ENCODE data around the gene ITPR1. TPM values are rescaled to one million over a fixed set of nuclear protein-coding genes. Genes with fewer than 3 reads are reported as not detected.

ITPR1 gene
- total RNA-seq, 2 donors from 2014 or later = 5.9 TPM

GRCh38 chr3:4821975-4822374, 328.8 kb downstream of the ITPR1 start:
- peaks cover 58% of the 10 kb centered on the region for H3K27me3 ChIP-seq (ENCODE audit: control insufficient read depth, insufficient read depth, low read length, poor library complexity, severe bottlenecking)
- H3K9me3 Mint-ChIP-seq = peaks cover 19% of the 10 kb centered on the region

GRCh38 chr3:4822568-4822967, 329.4 kb downstream of the ITPR1 start:
- H3K27me3 Mint-ChIP-seq (ENCODE audit: insufficient read depth) = peaks cover 67% of the 10 kb centered on the region
- H3K36me3 Mint-ChIP-seq (ENCODE audit: low read depth) = peaks cover 9% of the 10 kb centered on the region
- Histone ChIP-seq H3K36me3 (ENCODE audit: control insufficient read depth, insufficient read depth, low read length) (peaks cover 4% of the 10 kb centered on the region), H3K27me3 (ENCODE audit: control insufficient read depth, insufficient read depth, low read length, poor library complexity, severe bottlenecking) (peaks cover 64% of the 10 kb centered on the region), H3K4me3 (ENCODE audit: low read length) (no peak overlapping the region), H3K4me1 (ENCODE audit: control insufficient read depth, insufficient read depth, low read length) (peaks cover 24% of the 10 kb centered on the region), H3K9ac (ENCODE audit: extremely low read depth, low read length, poor library complexity, severe bottlenecking) (no peak overlapping the region), H3K27ac (ENCODE audit: low read depth, low read length) (no peak overlapping the region), H3K9me3 (ENCODE audit: control insufficient read depth, low read length) (peaks cover 9% of the 10 kb centered on the region)
- DNase-seq = no peak
- peaks cover 13% of the 10 kb centered on the region for H3K9me3 Mint-ChIP-seq
- no peak overlapping the region for H3K27ac Mint-ChIP-seq
- TF ChIP-seq CTCF (conservative IDR thresholded peaks at IDR 0.05) = no peak
- H3K4me1 Mint-ChIP-seq = peaks cover 33% of the 10 kb centered on the region
- WGBS, 2 experiments (ENCODE audit: insufficient coverage in 1 of 2, insufficient read length in 1 of 2) = 95 to 97% methylated on average over 4 to 6 of the region's 6 CpGs
- no peak overlapping the region for H3K4me3 Mint-ChIP-seq

More at GRCh38 chr3:4821975-4822374, 328.8 kb downstream of the ITPR1 start:
- peaks cover 24% of the 10 kb centered on the region for H3K4me1 ChIP-seq (ENCODE audit: control insufficient read depth, insufficient read depth, low read length)
- H3K9ac ChIP-seq (ENCODE audit: extremely low read depth, low read length, poor library complexity, severe bottlenecking) = no peak overlapping the region
- peaks cover 15% of the 10 kb centered on the region for H3K36me3 Mint-ChIP-seq (ENCODE audit: low read depth)
- no peak overlapping the region for H3K27ac ChIP-seq (ENCODE audit: low read depth, low read length)
- 92 to 96% methylated on average over 8 to 11 of the region's 11 CpGs for WGBS, 2 experiments (ENCODE audit: insufficient coverage in 1 of 2, insufficient read length in 1 of 2)
- H3K4me3 ChIP-seq (ENCODE audit: low read length) = no peak overlapping the region
- peaks cover 5% of the 10 kb centered on the region for H3K36me3 ChIP-seq (ENCODE audit: control insufficient read depth, insufficient read depth, low read length)
- DNase-seq = no peak
- TF ChIP-seq CTCF (conservative IDR thresholded peaks at IDR 0.05) = no peak
- peaks cover 65% of the 10 kb centered on the region for H3K27me3 Mint-ChIP-seq (ENCODE audit: insufficient read depth)
- H3K9me3 ChIP-seq (ENCODE audit: control insufficient read depth, low read length) = peaks cover 15% of the 10 kb centered on the region
- peaks cover 33% of the 10 kb centered on the region for H3K4me1 Mint-ChIP-seq
- H3K27ac Mint-ChIP-seq = no peak overlapping the region
- no peak overlapping the region for H3K4me3 Mint-ChIP-seq

GRCh38 chr3:4823385-4823784, 330.2 kb downstream of the ITPR1 start:
- H3K27me3 ChIP-seq (ENCODE audit: control insufficient read depth, insufficient read depth, low read length, poor library complexity, severe bottlenecking) = peaks cover 72% of the 10 kb centered on the region
- H3K9me3 Mint-ChIP-seq = peaks cover 5% of the 10 kb centered on the region
- no peak for TF ChIP-seq CTCF (conservative IDR thresholded peaks at IDR 0.05)
- peaks cover 3% of the 10 kb centered on the region for H3K36me3 Mint-ChIP-seq (ENCODE audit: low read depth)
- H3K4me1 Mint-ChIP-seq = peaks cover 33% of the 10 kb centered on the region
- DNase-seq = no peak
- no peak overlapping the region for H3K9ac ChIP-seq (ENCODE audit: extremely low read depth, low read length, poor library complexity, severe bottlenecking)
- H3K27ac Mint-ChIP-seq = no peak overlapping the region
- no peak overlapping the region for H3K4me3 ChIP-seq (ENCODE audit: low read length)
- 91 to 100% methylated on average over 1 of the region's 1 CpG for WGBS, 2 experiments (ENCODE audit: insufficient coverage in 1 of 2, insufficient read length in 1 of 2)
- peaks cover under 1% of the 10 kb centered on the region for H3K9me3 ChIP-seq (ENCODE audit: control insufficient read depth, low read length)
- peaks cover 75% of the 10 kb centered on the region for H3K27me3 Mint-ChIP-seq (ENCODE audit: insufficient read depth)
- no peaks in the 10 kb centered on the region for H3K36me3 ChIP-seq (ENCODE audit: control insufficient read depth, insufficient read depth, low read length)
- H3K27ac ChIP-seq (ENCODE audit: low read depth, low read length) = no peak overlapping the region
- peaks cover 24% of the 10 kb centered on the region for H3K4me1 ChIP-seq (ENCODE audit: control insufficient read depth, insufficient read depth, low read length)
- H3K4me3 Mint-ChIP-seq = no peak overlapping the region
